Measurements from ENCODE around the gene HDAC4.

HDAC4 gene

DNA sequence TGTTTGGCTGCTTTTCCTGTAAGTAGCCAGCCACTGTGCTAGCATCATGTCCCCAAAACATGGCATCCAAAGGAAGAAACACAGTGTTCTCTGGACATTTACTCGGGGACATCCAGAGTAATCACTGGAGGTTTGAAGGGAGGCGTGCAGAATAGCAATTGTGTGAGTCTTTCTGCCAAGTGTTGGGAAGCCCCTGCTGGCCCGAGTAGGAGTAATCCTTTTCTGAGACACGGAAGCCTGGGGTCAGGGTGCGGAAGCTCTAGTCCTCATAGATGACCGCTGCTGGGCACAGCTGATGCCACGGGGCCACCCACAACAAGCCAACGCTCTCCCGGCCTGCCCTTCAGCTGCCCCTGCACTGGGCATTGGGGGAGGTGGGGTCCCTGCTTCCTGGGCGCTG, 24.8 kb upstream of the HDAC4 start:
- Histone ChIP-seq H3K4me3 (ENCODE audit: insufficient read depth, low read depth, low read length) (no peak overlapping the region), H3K27ac (ENCODE audit: insufficient read depth, low read depth, low read length, poor library complexity, severe bottlenecking) (no peak overlapping the region), H3K4me1 (ENCODE audit: control insufficient read depth, insufficient read depth, low read length) (peaks cover 4% of the 10 kb centered on the region), H3K36me3 (ENCODE audit: control insufficient read depth, insufficient read depth, low read length) (no peaks in the 10 kb centered on the region), H3K9me3 (ENCODE audit: control insufficient read depth, low read length) (no peaks in the 10 kb centered on the region), H3K27me3 (ENCODE audit: control insufficient read depth, insufficient read depth, low read length, poor library complexity, severe bottlenecking) (no peaks in the 10 kb centered on the region)
- WGBS, 2 experiments: 86 to 88% methylated on average over 10 of the region's 10 CpGs

GRCh38 chr2:239424337-239425045, 23.7 kb upstream of the HDAC4 start:
- H3K27me3 ChIP-seq (ENCODE audit: control insufficient read depth, insufficient read depth, low read length, poor library complexity, severe bottlenecking): no peaks in the 10 kb centered on the region
- 88 to 93% methylated on average over 11 of the region's 11 CpGs for WGBS, 2 experiments

DNA sequence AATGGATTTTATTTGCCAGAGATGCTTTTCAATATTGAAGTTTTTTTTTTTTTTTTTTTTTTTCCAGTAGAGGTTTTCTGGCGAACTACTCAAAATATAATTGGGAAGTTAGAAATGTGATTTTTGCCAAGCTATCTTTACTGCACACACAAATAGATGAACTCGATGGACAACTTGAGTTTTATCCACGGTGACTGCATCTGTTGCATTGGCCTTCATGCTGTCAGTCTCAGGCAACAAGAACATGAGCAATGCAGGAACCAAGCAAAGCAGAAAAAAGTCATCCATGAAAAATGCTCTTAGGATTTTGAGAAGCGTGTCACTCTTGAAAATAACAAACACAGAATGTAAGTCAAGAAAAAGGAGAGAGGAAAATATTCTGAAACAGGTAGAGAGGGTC, 22.7 kb upstream of the HDAC4 start:
- Histone ChIP-seq H3K27ac (ENCODE audit: insufficient read depth, low read depth, low read length, poor library complexity, severe bottlenecking) (no peak overlapping the region), H3K4me3 (ENCODE audit: insufficient read depth, low read depth, low read length) (no peak overlapping the region), H3K9me3 (ENCODE audit: control insufficient read depth, low read length) (no peaks in the 10 kb centered on the region), H3K36me3 (ENCODE audit: control insufficient read depth, insufficient read depth, low read length) (no peaks in the 10 kb centered on the region), H3K4me1 (ENCODE audit: control insufficient read depth, insufficient read depth, low read length) (peaks cover 4% of the 10 kb centered on the region), H3K27me3 (ENCODE audit: control insufficient read depth, insufficient read depth, low read length, poor library complexity, severe bottlenecking) (no peaks in the 10 kb centered on the region)
- WGBS, 2 experiments: 91 to 95% methylated on average over 3 to 4 of the region's 4 CpGs

More at GRCh38 chr2:239424337-239425045, 23.7 kb upstream of the HDAC4 start:
- H3K4me3 ChIP-seq (ENCODE audit: insufficient read depth, low read depth, low read length): no peak overlapping the region
- no peaks in the 10 kb centered on the region for H3K36me3 ChIP-seq (ENCODE audit: control insufficient read depth, insufficient read depth, low read length)
- peaks cover 4% of the 10 kb centered on the region for H3K4me1 ChIP-seq (ENCODE audit: control insufficient read depth, insufficient read depth, low read length)
- no peaks in the 10 kb centered on the region for H3K9me3 ChIP-seq (ENCODE audit: control insufficient read depth, low read length)
- no peak overlapping the region for H3K27ac ChIP-seq (ENCODE audit: insufficient read depth, low read depth, low read length, poor library complexity, severe bottlenecking)

DNA sequence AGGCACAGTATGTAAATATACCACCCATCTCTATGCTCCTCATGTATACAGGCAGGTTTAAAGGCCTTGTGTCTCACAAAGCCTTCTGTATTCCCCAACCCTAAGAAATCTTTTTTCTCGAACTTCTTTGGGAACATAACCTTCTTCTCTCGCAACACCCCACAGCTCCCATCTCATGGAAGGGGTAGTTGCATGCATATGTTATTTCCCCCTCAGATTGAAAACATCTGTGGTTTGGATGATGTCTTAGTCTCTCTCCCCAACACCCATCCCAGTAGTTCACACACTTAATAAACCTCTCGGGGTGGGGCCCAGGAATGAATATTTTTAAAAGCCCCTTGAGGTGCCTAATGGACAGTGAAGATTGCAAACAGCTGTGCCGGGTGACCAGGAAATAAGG, 21.0 kb upstream of the HDAC4 start:
- Histone ChIP-seq H3K27me3 (ENCODE audit: control insufficient read depth, insufficient read depth, low read length, poor library complexity, severe bottlenecking) (no peaks in the 10 kb centered on the region), H3K4me1 (ENCODE audit: control insufficient read depth, insufficient read depth, low read length) (peaks cover 4% of the 10 kb centered on the region), H3K27ac (ENCODE audit: insufficient read depth, low read depth, low read length, poor library complexity, severe bottlenecking) (no peak overlapping the region), H3K4me3 (ENCODE audit: insufficient read depth, low read depth, low read length) (no peak overlapping the region), H3K36me3 (ENCODE audit: control insufficient read depth, insufficient read depth, low read length) (no peaks in the 10 kb centered on the region), H3K9me3 (ENCODE audit: control insufficient read depth, low read length) (no peaks in the 10 kb centered on the region)
- WGBS, 2 experiments: 90% methylated on average over 3 to 4 of the region's 4 CpGs

- 89% methylated on average over 12 of the region's 12 CpGs for WGBS, 2 experiments
- Histone ChIP-seq H3K4me3 (ENCODE audit: insufficient read depth, low read depth, low read length) (no peak overlapping the region), H3K36me3 (ENCODE audit: control insufficient read depth, insufficient read depth, low read length) (no peaks in the 10 kb centered on the region), H3K9me3 (ENCODE audit: control insufficient read depth, low read length) (no peaks in the 10 kb centered on the region), H3K4me1 (ENCODE audit: control insufficient read depth, insufficient read depth, low read length) (no peaks in the 10 kb centered on the region), H3K27me3 (ENCODE audit: control insufficient read depth, insufficient read depth, low read length, poor library complexity, severe bottlenecking) (no peaks in the 10 kb centered on the region), H3K27ac (ENCODE audit: insufficient read depth, low read depth, low read length, poor library complexity, severe bottlenecking) (no peak overlapping the region)
Measured at GRCh38 chr2:239420082-239420481, 19.3 kb upstream of the HDAC4 start.

GRCh38 chr2:239418918-239419317, 18.1 kb upstream of the HDAC4 start:
- H3K27ac ChIP-seq (ENCODE audit: insufficient read depth, low read depth, low read length, poor library complexity, severe bottlenecking): no peak overlapping the region
- WGBS, 2 experiments: 78% methylated on average over 1 of the region's 1 CpG; no CpG with 5 or more reads in 1 of the 2 experiments

GRCh38 chr2:239412905-239413603, 12.2 kb upstream of the HDAC4 start:
- Histone ChIP-seq H3K4me3 (ENCODE audit: insufficient read depth, low read depth, low read length) (no peak overlapping the region), H3K36me3 (ENCODE audit: control insufficient read depth, insufficient read depth, low read length) (no peaks in the 10 kb centered on the region), H3K4me1 (ENCODE audit: control insufficient read depth, insufficient read depth, low read length) (no peaks in the 10 kb centered on the region), H3K27ac (ENCODE audit: insufficient read depth, low read depth, low read length, poor library complexity, severe bottlenecking) (no peak overlapping the region), H3K9me3 (ENCODE audit: control insufficient read depth, low read length) (no peaks in the 10 kb centered on the region), H3K27me3 (ENCODE audit: control insufficient read depth, insufficient read depth, low read length, poor library complexity, severe bottlenecking) (no peaks in the 10 kb centered on the region)
- 94 to 96% methylated on average over 11 of the region's 11 CpGs for WGBS, 2 experiments

More at GRCh38 chr2:239418918-239419317, 18.1 kb upstream of the HDAC4 start:
- Histone ChIP-seq H3K9me3 (ENCODE audit: control insufficient read depth, low read length) (no peaks in the 10 kb centered on the region), H3K4me1 (ENCODE audit: control insufficient read depth, insufficient read depth, low read length) (no peaks in the 10 kb centered on the region), H3K27me3 (ENCODE audit: control insufficient read depth, insufficient read depth, low read length, poor library complexity, severe bottlenecking) (no peaks in the 10 kb centered on the region), H3K4me3 (ENCODE audit: insufficient read depth, low read depth, low read length) (no peak overlapping the region), H3K36me3 (ENCODE audit: control insufficient read depth, insufficient read depth, low read length) (no peaks in the 10 kb centered on the region)

GRCh38 chr2:239411549-239412319, 10.9 kb upstream of the HDAC4 start:
- Histone ChIP-seq H3K27me3 (ENCODE audit: control insufficient read depth, insufficient read depth, low read length, poor library complexity, severe bottlenecking) (no peaks in the 10 kb centered on the region), H3K27ac (ENCODE audit: insufficient read depth, low read depth, low read length, poor library complexity, severe bottlenecking) (no peak overlapping the region), H3K4me3 (ENCODE audit: insufficient read depth, low read depth, low read length) (no peak overlapping the region), H3K4me1 (ENCODE audit: control insufficient read depth, insufficient read depth, low read length) (no peaks in the 10 kb centered on the region), H3K36me3 (ENCODE audit: control insufficient read depth, insufficient read depth, low read length) (no peaks in the 10 kb centered on the region), H3K9me3 (ENCODE audit: control insufficient read depth, low read length) (no peaks in the 10 kb centered on the region)
- 77 to 79% methylated on average over 8 of the region's 8 CpGs for WGBS, 2 experiments

- no peaks in the 10 kb centered on the region for H3K27me3 ChIP-seq (ENCODE audit: control insufficient read depth, insufficient read depth, low read length, poor library complexity, severe bottlenecking)
- WGBS, 2 experiments: 93 to 96% methylated on average over 5 of the region's 5 CpGs
Measured at GRCh38 chr2:239411117-239411516, 10.3 kb upstream of the HDAC4 start.

DNA sequence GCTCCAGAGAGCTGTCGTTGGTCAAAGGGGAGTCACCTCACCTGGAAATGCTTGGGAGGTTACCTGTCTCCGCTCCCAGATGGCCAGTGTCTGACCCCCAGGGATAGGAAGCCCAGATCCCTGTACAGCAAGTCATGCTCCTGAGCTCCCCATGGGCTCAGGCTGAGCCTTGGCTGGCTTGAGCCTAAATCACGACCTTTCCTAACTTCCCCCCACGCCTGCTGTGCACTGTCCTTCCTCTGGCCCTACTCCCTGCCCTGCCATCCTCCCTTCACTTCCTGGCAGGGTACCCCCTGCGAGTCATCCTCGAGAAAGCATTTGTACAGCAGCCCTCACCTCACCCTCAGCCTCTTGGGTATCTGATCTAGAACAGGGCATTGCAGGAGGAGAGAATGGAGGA, 9.2 kb upstream of the HDAC4 start:
- Histone ChIP-seq H3K9me3 (ENCODE audit: control insufficient read depth, low read length) (no peaks in the 10 kb centered on the region), H3K4me1 (ENCODE audit: control insufficient read depth, insufficient read depth, low read length) (no peaks in the 10 kb centered on the region), H3K4me3 (ENCODE audit: insufficient read depth, low read depth, low read length) (no peak overlapping the region), H3K27me3 (ENCODE audit: control insufficient read depth, insufficient read depth, low read length, poor library complexity, severe bottlenecking) (no peaks in the 10 kb centered on the region), H3K27ac (ENCODE audit: insufficient read depth, low read depth, low read length, poor library complexity, severe bottlenecking) (no peak overlapping the region), H3K36me3 (ENCODE audit: control insufficient read depth, insufficient read depth, low read length) (no peaks in the 10 kb centered on the region)
- WGBS, 2 experiments: 84 to 87% methylated on average over 6 of the region's 6 CpGs

More at GRCh38 chr2:239411117-239411516, 10.3 kb upstream of the HDAC4 start:
- H3K27ac ChIP-seq (ENCODE audit: insufficient read depth, low read depth, low read length, poor library complexity, severe bottlenecking): no peak overlapping the region
- H3K9me3 ChIP-seq (ENCODE audit: control insufficient read depth, low read length): no peaks in the 10 kb centered on the region
- no peak overlapping the region for H3K4me3 ChIP-seq (ENCODE audit: insufficient read depth, low read depth, low read length)
- no peaks in the 10 kb centered on the region for H3K4me1 ChIP-seq (ENCODE audit: control insufficient read depth, insufficient read depth, low read length)
- H3K36me3 ChIP-seq (ENCODE audit: control insufficient read depth, insufficient read depth, low read length): no peaks in the 10 kb centered on the region
